Activated naive CD4-positive, alpha-beta T cell treated with anti-CD3 and anti-CD28 coated beads, Interleukin-2, amount 50 U/mL, for 16 hours (primary cell): ENCODE measurements around the gene RAI1.

Experiments used
- DNase-seq: peaks from one replicate; pipeline ENCODE4 v3.0.0-alpha.2; 2020

RAI1 gene

GRCh38 chr17:17852930-17853329 lies 171.7 kb downstream of the RAI1 start:
- no peak for DNase-seq

GRCh38 chr17:17853811-17854447 lies 172.7 kb downstream of the RAI1 start:
- DNase-seq = peak; percentile 59

GRCh38 chr17:17855976-17856375 lies 174.7 kb downstream of the RAI1 start:
- no peak for DNase-seq

- DNase-seq = no peak
Observed at GRCh38 chr17:17856386-17856785, 175.1 kb downstream of the RAI1 start.

- no peak for DNase-seq
Observed at GRCh38 chr17:17857496-17857895, 176.2 kb downstream of the RAI1 start.

- DNase-seq = peak; percentile 66
Observed at GRCh38 chr17:17859909-17860765, 178.9 kb downstream of the RAI1 start.

- DNase-seq = no peak
Observed at GRCh38 chr17:17860766-17861107, 179.5 kb downstream of the RAI1 start.
